GM10248 (cell line): ENCODE measurements around the gene GATAD1.
"Not testable (repeated sequence)": the region's sequence is repeated elsewhere in the genome, so short reads cannot be mapped to it uniquely, and the experiment has no call there.

ENCODE experiments used
- CTCF ChIA-PET: fragments of 300-600 bp; sonication (Branson Sonifier 250); formaldehyde crosslinking; extraction: SDS; loops from one replicate; lab custom pipeline; 2021; ENCODE audit warnings: antibody characterized with exemption; lab: Yijun Ruan, JAX
- POLR2A ChIA-PET: fragments of 350-650 bp; sonication (Branson Sonifier 250); formaldehyde crosslinking; extraction: SDS; loops from one replicate; lab custom pipeline; 2020; ENCODE audit warnings: antibody characterized with exemption; lab: Yijun Ruan, JAX
- DNase-seq: peaks from one replicate; pipeline ENCODE4 v3.0.0; 2012; ENCODE audit errors: extremely low spot score
- CTCF ChIP-seq: IDR thresholded peaks from 2 replicates; pipeline ENCODE4 v1.5.1; 2012; ENCODE audit warnings: mild to moderate bottlenecking, low read depth; ENCODE audit errors: extremely low read depth, missing control alignments, control extremely low read depth

Gene GATAD1

DNA sequence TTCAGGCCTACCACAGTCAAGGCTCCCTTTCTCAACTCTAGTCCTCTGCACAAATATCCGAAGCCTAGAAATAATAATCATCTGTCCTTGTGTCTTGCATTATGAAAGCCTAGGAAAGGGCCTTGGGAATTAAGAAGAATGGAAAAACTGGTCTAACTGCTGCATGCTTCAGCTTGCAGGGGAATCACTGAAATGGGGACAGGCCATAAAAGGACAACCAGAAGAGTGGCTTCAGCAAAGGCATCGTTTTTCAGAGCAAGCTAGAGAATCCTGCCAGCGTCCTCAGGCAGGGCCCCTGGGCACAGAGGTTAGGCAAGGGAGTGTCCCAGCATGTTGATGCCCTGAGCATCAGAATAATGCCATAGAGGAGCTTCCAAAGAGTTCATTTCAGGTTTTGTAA, 17.2 kb downstream of the GATAD1 start:
- CTCF ChIA-PET = interaction anchor here (1.3 kb wide), 1 partner anchor 17 kb away, joined by 5 read pairs; the partner anchor contains the start of gene GATAD1
- TF ChIP-seq CTCF = no peak
- no peak for DNase-seq
- POLR2A ChIA-PET = no interaction called here

- ChIA-PET POLR2A (no interaction called here), CTCF (interaction anchor here (1.4 to 2.8 kb wide), 3 partner anchors 9 to 22 kb away, joined by 3 to 9 read pairs (median 3); partner anchors contain the start of gene GATAD1)
- DNase-seq = no peak
- no peak for TF ChIP-seq CTCF
These were observed 19.4 kb downstream of the GATAD1 start for GRCh38 chr7:92466682-92467081.

DNA sequence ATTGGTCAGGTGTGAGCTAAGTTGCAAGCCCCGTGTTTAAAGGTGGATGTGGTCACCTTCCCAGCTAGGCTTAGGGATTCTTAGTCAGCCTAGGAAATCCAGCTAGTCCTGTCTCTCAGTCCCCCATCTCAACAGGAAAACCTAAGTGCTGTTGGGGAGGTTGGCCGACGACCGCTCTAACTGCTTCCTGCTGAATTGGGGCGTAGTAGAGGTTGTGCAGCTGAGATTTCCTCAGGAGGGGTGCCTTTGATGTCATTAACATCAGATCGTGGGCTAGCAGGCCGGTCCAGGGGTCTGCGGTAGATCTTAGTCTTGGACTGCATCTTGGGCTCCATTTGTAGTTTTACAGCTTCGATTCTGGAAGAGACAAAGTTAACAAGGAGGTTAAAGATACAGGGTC, 21.3 kb downstream of the GATAD1 start:
- DNase-seq, POLR2A ChIA-PET: not testable (repeated sequence)
- CTCF ChIA-PET = interaction anchor here (2.1 to 2.8 kb wide), 2 partner anchors 21 to 43 kb away, joined by 5 to 9 read pairs; partner anchors contain the start of gene GATAD1

- DNase-seq, CTCF ChIA-PET, POLR2A ChIA-PET: not testable (repeated sequence)
These were observed 26.7 kb downstream of the GATAD1 start for GRCh38 chr7:92473989-92474388.

GRCh38 chr7:92475261-92475770, 28.0 kb downstream of the GATAD1 start:
- ChIA-PET POLR2A (interaction anchor here (0.7 kb wide), 1 partner anchor 1874 kb away, joined by 3 read pairs; no protein-coding TSS in a partner anchor), CTCF (interaction anchor here (1.6 kb wide), 1 partner anchor 14 kb away, joined by 5 read pairs; no protein-coding TSS in a partner anchor)
- DNase-seq = not testable (repeated sequence)

DNA sequence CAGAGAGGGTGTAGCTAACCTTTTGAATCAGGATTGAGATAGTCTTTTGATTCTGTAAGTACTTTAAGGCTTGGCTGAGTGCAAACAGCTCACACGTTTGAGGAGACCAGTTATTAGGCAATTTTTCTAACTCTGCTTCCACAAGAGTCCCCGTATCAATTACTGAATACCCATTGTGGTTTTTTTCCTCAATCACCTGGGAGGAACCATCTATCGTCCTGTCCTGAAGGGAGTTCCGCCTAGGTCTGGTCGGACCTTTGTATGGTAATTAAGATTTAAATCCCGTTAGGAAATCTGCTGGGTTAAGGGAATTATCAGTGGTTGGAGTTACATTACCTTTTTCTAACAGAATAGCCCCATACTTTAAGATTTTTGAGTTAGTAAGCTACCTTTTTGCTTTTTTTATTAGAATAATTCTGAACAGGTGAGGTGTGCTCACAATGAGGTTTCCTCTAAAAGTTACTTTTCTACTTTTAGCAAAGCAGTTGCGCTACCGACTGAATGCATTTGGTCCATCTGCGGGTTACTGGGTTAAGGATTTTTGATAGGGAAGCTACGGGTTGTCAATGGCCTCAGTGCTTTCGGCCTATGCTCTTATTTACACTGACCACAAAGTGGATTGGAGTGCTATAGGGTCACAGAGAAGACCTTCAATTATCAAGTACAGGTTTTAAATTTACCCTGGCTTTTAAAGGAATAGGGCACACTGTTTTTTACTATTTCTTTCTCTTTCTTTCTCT, 28.7 kb downstream of the GATAD1 start:
- DNase-seq, POLR2A ChIA-PET: not testable (repeated sequence)
- CTCF ChIA-PET = interaction anchor here (1.6 kb wide), 1 partner anchor 15 kb away, joined by 5 read pairs; no protein-coding TSS in a partner anchor

DNA sequence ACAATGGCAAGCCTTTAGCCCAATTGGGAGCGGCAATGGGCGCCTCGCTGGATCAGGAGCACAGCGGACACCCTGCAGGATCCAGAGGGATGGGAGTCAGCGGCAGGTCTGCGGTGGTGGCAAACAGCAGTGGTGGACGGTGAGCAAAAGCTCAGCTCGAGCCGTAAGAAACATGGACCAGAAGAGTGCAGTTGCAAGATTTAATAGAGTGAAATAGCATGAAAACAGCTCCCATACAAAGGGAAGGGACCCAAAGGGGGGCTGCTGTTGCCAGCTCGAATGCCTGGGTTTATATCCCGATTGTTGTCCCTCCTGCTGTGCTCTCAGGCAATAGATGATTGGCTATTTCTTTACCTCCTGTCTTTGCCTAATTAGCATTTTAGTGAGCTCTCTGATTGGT, 30.4 kb downstream of the GATAD1 start, which contains the start of gene ERVW-1:
ERVW-1 (minus strand) TSS at position 266 of the 400 bp plus-strand sequence. CDS start 7,565 bp downstream, outside the sequence.
- POLR2A ChIA-PET, CTCF ChIA-PET, DNase-seq: not testable (repeated sequence)

DNA sequence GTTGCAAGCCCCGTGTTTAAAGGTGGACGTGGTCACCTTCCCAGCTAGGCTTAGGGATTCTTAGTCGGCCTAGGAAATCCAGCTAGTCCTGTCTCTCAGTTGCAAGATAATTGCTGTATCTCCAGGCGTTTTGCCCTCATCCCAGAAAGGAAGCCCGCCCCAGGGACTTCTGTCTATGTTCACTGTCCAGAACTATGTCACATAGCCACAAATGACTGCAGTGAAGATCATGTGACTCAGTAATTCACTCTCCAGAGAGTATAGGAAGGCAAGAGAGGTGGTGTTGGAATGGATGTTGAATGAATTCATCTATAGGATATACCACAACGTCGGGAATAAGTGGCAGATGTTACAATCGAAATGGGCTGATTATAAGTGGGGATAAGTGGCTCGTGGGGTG, 30.8 kb downstream of the GATAD1 start:
- DNase-seq = no peak
- ChIA-PET POLR2A (no interaction called here), CTCF (interaction anchor here (0.7 to 1.0 kb wide), 2 partner anchors 16 to 31 kb away, joined by 3 read pairs; partner anchors contain the start of gene GATAD1)
- no peak for TF ChIP-seq CTCF

DNA sequence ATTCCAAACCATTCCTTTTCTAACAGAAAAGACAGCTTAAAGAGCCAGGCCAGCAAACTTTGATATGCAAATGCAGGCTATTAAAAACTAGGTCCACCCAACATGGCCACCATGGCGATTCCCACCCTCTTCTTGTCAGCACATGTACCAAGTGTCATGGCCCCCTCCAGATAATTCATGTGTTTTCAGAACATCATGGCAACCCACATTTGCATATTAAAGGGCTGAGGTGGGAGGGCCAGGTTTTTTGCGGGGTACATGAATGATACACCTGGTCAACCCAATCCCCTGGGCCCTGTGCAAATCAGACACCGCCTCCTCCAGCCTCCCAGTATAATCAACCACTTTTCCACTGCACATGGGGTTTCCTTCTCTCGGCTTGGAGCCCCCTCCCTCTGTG, 31.4 kb downstream of the GATAD1 start:
- ChIA-PET CTCF (interaction anchor here (0.7 to 1.0 kb wide), 2 partner anchors 17 to 32 kb away, joined by 3 read pairs; partner anchors contain the start of gene GATAD1), POLR2A (no interaction called here)
- no peak for TF ChIP-seq CTCF
- DNase-seq = no peak

GRCh38 chr7:92479146-92479545, 31.9 kb downstream of the GATAD1 start:
- CTCF ChIA-PET = interaction anchor here (1.0 kb wide), 1 partner anchor 17 kb away, joined by 3 read pairs; no protein-coding TSS in a partner anchor
- POLR2A ChIA-PET, DNase-seq: not testable (repeated sequence)

- POLR2A ChIA-PET, DNase-seq, CTCF ChIA-PET: not testable (repeated sequence)
These were observed 36.3 kb downstream of the GATAD1 start for GRCh38 chr7:92483624-92484023.

DNA sequence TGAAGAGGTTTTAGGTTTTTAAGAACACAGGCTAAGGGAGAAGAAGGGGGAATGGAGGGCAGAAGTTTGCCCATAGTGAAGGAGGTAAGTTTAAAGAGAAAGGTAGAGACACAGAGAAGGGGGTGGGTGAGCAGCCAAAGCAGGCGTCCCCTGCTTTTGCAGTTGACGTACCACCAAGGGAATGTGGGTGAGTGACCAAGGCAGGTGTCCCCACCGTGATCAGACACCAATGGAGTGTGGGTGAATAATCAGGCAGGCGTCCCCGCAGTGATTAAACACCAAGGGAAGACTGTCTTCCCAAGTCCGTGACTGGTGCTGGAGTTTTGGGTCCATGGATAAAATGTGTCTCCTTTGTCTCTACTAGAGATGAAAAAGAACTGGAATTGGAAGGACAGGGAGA, 36.9 kb downstream of the GATAD1 start:
- DNase-seq, POLR2A ChIA-PET: not testable (repeated sequence)
- CTCF ChIA-PET = interaction anchor here (1.2 kb wide), 1 partner anchor 23 kb away, joined by 3 read pairs; no protein-coding TSS in a partner anchor
